Activated CD4-positive, alpha-beta T cell treated with anti-CD3 and anti-CD28 coated beads, Interleukin-2, amount 10 ng/mL, durations not matched to agents 24 days and 14 days (primary cell): ENCODE measurements around the gene CASP5. TPM values are rescaled to one million over a fixed set of nuclear protein-coding genes. Genes with fewer than 3 reads are reported as not detected.
A peak's percentile ranks its signal among the peaks of the same experiment; 100 is the strongest.
"Not testable (repeated sequence)": the region's sequence is repeated elsewhere in the genome, so short reads cannot be mapped to it uniquely, and the experiment has no call there.

ENCODE experiments used
- DNase-seq: peaks from one replicate; pipeline ENCODE4 v3.0.0; 2022
- H3K27ac Mint-ChIP-seq: one replicate; pipeline ENCODE4 v1.8.0; 2022; ENCODE audit warnings: mild to moderate bottlenecking, mixed read lengths
- H3K27me3 Mint-ChIP-seq: one replicate; pipeline ENCODE4 v1.8.0; 2022; ENCODE audit warnings: mixed read lengths
- H3K36me3 Mint-ChIP-seq: one replicate; pipeline ENCODE4 v1.8.0; 2022; ENCODE audit warnings: low read depth, mild to moderate bottlenecking, mixed read lengths
- H3K4me1 Mint-ChIP-seq: one replicate; pipeline ENCODE4 v1.8.0; 2021; ENCODE audit warnings: mixed read lengths
- H3K4me3 Mint-ChIP-seq: one replicate; pipeline ENCODE4 v1.8.0; 2022; ENCODE audit warnings: mild to moderate bottlenecking, moderate library complexity, mixed read lengths
- H3K9me3 Mint-ChIP-seq: one replicate; pipeline ENCODE4 v1.8.0; 2021; ENCODE audit warnings: mixed read lengths
- intact Hi-C: fragments of 100-400 bp; cut with micrococcal nuclease; formaldehyde crosslinking; loops from one replicate; pipeline ENCODE4 v1.15.1; 2023
- total RNA-seq: library from RNA; stranded (reverse); gene quantifications from 2 replicates; pipeline ENCODE4 v1.2.3, GENCODE V29; 2022

CASP5 gene
- total RNA-seq, 1 donor from 2014 or later: not detected

DNA sequence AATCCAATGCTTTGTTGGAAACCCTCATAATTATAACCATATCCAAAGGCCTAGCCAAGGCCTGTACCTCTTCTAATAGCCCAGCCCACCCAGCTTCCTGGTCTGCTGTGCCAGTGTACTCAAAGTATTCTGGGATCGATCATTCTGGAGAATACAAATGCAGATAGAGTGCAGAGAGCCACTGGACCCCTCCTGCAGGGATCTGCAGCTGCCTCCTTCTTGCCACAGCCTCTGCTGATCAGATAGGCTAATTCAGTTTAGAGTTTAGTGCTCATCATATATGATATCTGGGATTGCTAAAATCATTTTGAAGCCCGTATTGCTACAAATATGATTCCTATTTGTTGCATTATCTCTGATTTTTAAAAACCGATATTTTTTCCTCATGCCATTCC is 17.5 kb downstream of the CASP5 start:
- H3K4me1 Mint-ChIP-seq: peaks cover 4% of the 10 kb centered on the region
- intact Hi-C loops: no loop called here
- DNase-seq: no peak
- H3K9me3 Mint-ChIP-seq: no peaks in the 10 kb centered on the region
- no peak overlapping the region for H3K4me3 Mint-ChIP-seq
- no peaks in the 10 kb centered on the region for H3K36me3 Mint-ChIP-seq
- peaks cover 2% of the 10 kb centered on the region for H3K27me3 Mint-ChIP-seq
- no peak overlapping the region for H3K27ac Mint-ChIP-seq

- Mint-ChIP-seq H3K4me3 (no peak overlapping the region), H3K4me1 (peaks cover 4% of the 10 kb centered on the region), H3K27me3 (peaks cover 4% of the 10 kb centered on the region), H3K27ac (no peak overlapping the region), H3K36me3 (no peaks in the 10 kb centered on the region), H3K9me3 (no peaks in the 10 kb centered on the region)
- intact Hi-C loops: no loop called here
- no peak for DNase-seq
Measured at GRCh38 chr11:105004021-105004420, 18.9 kb downstream of the CASP5 start.

GRCh38 chr11:105003151-105003550 is 19.8 kb downstream of the CASP5 start:
- Mint-ChIP-seq H3K36me3 (no peaks in the 10 kb centered on the region), H3K9me3 (no peaks in the 10 kb centered on the region), H3K4me3 (no peak overlapping the region), H3K27ac (no peak overlapping the region), H3K4me1 (peaks cover 4% of the 10 kb centered on the region), H3K27me3 (peaks cover 4% of the 10 kb centered on the region)
- intact Hi-C loops: no loop called here
- no peak for DNase-seq

GRCh38 chr11:105000797-105001196 is 22.2 kb downstream of the CASP5 start:
- H3K27ac Mint-ChIP-seq: no peak overlapping the region
- intact Hi-C loops: loop anchor here (2.0 kb wide), 1 partner anchor 392 kb away; no protein-coding TSS in a partner anchor
- DNase-seq: peak; percentile 86
- H3K4me1 Mint-ChIP-seq: peaks cover 4% of the 10 kb centered on the region
- H3K9me3 Mint-ChIP-seq: no peaks in the 10 kb centered on the region
- no peaks in the 10 kb centered on the region for H3K36me3 Mint-ChIP-seq
- peaks cover 4% of the 10 kb centered on the region for H3K27me3 Mint-ChIP-seq
- no peak overlapping the region for H3K4me3 Mint-ChIP-seq

DNA sequence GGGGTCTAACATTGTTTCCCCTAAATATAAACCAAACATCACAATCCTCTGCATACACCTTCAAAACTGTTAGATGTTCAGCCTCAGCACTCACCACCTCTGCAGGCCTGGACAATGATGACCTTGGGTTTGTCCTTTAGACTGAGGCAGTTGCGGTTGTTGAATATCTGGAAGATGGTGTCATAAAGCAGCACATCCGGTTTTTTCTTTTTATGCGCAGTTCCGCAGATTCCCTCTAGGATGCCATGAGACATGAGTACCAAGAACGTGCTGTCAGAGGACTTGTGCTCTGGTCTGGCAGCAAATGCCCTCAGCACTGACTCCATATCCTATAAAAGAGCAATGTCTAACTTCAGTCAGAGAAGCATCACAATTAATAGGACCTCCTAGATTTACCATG is 22.8 kb downstream of the CASP5 start:
- no peak overlapping the region for H3K27ac Mint-ChIP-seq
- H3K4me3 Mint-ChIP-seq: no peak overlapping the region
- no peaks in the 10 kb centered on the region for H3K9me3 Mint-ChIP-seq
- peaks cover 4% of the 10 kb centered on the region for H3K4me1 Mint-ChIP-seq
- DNase-seq: peak; percentile 57
- no peaks in the 10 kb centered on the region for H3K36me3 Mint-ChIP-seq
- H3K27me3 Mint-ChIP-seq: peaks cover 4% of the 10 kb centered on the region
- intact Hi-C loops: loop anchor here (2.0 kb wide), 1 partner anchor 391 kb away; no protein-coding TSS in a partner anchor

DNA sequence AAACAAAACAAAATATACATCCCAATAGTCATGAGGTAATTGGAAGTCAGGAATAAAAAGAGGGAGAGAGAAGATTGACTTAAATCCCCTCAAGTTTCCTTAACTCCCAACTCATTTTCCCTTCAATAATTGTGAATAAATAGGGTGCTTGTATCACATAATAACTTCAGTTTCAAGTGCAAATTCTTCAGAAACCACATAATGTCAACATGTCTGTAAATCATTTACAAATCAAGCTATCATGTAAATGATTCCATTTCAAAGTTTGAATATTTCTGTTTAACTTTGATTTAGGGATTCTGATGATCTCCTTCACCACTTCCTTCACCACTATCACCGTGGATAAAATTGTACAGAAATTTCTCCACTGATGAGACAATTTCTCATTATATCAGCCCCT is 23.2 kb downstream of the CASP5 start:
- DNase-seq: no peak
- H3K4me3 Mint-ChIP-seq: no peak overlapping the region
- intact Hi-C loops: loop anchor here (2.0 kb wide), 1 partner anchor 391 kb away; no protein-coding TSS in a partner anchor
- no peak overlapping the region for H3K27ac Mint-ChIP-seq
- H3K4me1 Mint-ChIP-seq: peaks cover 4% of the 10 kb centered on the region
- peaks cover 1% of the 10 kb centered on the region for H3K9me3 Mint-ChIP-seq
- no peaks in the 10 kb centered on the region for H3K36me3 Mint-ChIP-seq
- H3K27me3 Mint-ChIP-seq: peaks cover 4% of the 10 kb centered on the region

- Mint-ChIP-seq H3K4me1 (peaks cover 4% of the 10 kb centered on the region), H3K27ac (no peak overlapping the region), H3K27me3 (peaks cover 7% of the 10 kb centered on the region)
Measured at GRCh38 chr11:104997288-104997687, 25.7 kb downstream of the CASP5 start.

GRCh38 chr11:104995001-104995408 is 28.0 kb downstream of the CASP5 start:
- Mint-ChIP-seq H3K27ac (no peak overlapping the region), H3K36me3 (no peaks in the 10 kb centered on the region), H3K4me3 (no peak overlapping the region), H3K4me1 (no peaks in the 10 kb centered on the region), H3K27me3 (peaks cover 11% of the 10 kb centered on the region), H3K9me3 (peaks cover 6% of the 10 kb centered on the region)
- no peak for DNase-seq
- intact Hi-C loops: no loop called here

More at GRCh38 chr11:104997288-104997687, 25.7 kb downstream of the CASP5 start:
- Mint-ChIP-seq H3K9me3 (peaks cover 6% of the 10 kb centered on the region), H3K36me3 (no peaks in the 10 kb centered on the region), H3K4me3 (no peak overlapping the region)
- no peak for DNase-seq
- intact Hi-C loops: no loop called here

DNA sequence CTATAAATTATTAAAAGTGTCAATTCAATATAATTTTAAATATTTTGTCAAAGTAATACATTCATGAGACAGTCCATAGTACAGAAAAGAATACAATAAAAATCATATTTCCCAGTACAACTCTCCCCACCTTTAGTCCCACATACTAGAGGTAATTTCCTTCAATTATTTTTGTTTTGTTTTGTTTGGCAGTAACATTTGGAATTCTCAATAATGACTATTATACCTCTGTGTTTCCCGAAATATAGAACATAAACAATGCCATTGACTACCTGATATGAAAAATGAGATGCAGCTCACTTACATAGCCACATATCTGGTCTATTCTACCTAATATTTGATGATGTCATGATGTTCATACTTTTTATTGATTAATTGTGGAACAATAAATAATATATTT is 30.2 kb downstream of the CASP5 start:
- no peaks in the 10 kb centered on the region for H3K36me3 Mint-ChIP-seq
- H3K4me1 Mint-ChIP-seq: no peaks in the 10 kb centered on the region
- no peak for DNase-seq
- H3K9me3 Mint-ChIP-seq: peaks cover 13% of the 10 kb centered on the region
- H3K27me3 Mint-ChIP-seq: peaks cover 20% of the 10 kb centered on the region
- no peak overlapping the region for H3K4me3 Mint-ChIP-seq
- H3K27ac Mint-ChIP-seq: no peak overlapping the region
- intact Hi-C loops: no loop called here

GRCh38 chr11:104991994-104992393 is 31.0 kb downstream of the CASP5 start:
- DNase-seq: no peak
- intact Hi-C loops: no loop called here
- H3K36me3 Mint-ChIP-seq: no peaks in the 10 kb centered on the region
- H3K27ac Mint-ChIP-seq: no peak overlapping the region
- no peaks in the 10 kb centered on the region for H3K4me1 Mint-ChIP-seq
- peaks cover 24% of the 10 kb centered on the region for H3K27me3 Mint-ChIP-seq
- H3K9me3 Mint-ChIP-seq: peaks cover 19% of the 10 kb centered on the region
- no peak overlapping the region for H3K4me3 Mint-ChIP-seq

- H3K4me1 Mint-ChIP-seq: no peaks in the 10 kb centered on the region
- intact Hi-C loops: no loop called here
- peaks cover 14% of the 10 kb centered on the region for H3K27me3 Mint-ChIP-seq
- no peak overlapping the region for H3K4me3 Mint-ChIP-seq
- H3K36me3 Mint-ChIP-seq: no peaks in the 10 kb centered on the region
- no peak overlapping the region for H3K27ac Mint-ChIP-seq
- peaks cover 12% of the 10 kb centered on the region for H3K9me3 Mint-ChIP-seq
- no peak for DNase-seq
Measured at GRCh38 chr11:104984808-104985207, 38.2 kb downstream of the CASP5 start.

DNA sequence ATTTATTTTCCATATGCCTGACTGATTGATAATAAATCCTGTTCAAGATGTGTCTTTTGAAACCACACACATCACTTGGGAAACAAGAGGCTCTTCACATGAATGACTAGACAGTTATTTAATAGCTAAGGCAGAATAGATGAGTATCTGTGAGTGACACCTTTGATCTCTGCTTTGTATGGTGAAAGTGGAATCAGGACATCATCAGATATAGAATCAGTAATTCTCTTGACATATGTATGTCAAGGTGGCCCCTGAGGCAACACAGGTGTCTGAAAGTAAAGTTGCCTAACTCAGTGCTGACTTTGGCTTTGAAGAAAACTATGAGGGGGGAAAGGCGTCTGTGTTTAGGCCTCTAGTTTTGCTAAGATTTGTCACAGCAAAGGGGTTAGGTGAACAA is 43.1 kb downstream of the CASP5 start:
- no peaks in the 10 kb centered on the region for H3K4me1 Mint-ChIP-seq
- H3K27ac Mint-ChIP-seq: no peak overlapping the region
- H3K27me3 Mint-ChIP-seq: peaks cover 2% of the 10 kb centered on the region
- intact Hi-C loops: no loop called here
- H3K4me3 Mint-ChIP-seq: no peak overlapping the region
- DNase-seq: no peak
- H3K9me3 Mint-ChIP-seq: no peaks in the 10 kb centered on the region
- no peaks in the 10 kb centered on the region for H3K36me3 Mint-ChIP-seq

- DNase-seq: no peak
- no peaks in the 10 kb centered on the region for H3K36me3 Mint-ChIP-seq
- intact Hi-C loops: no loop called here
- H3K27ac Mint-ChIP-seq: no peak overlapping the region
- peaks cover 5% of the 10 kb centered on the region for H3K9me3 Mint-ChIP-seq
- no peak overlapping the region for H3K4me3 Mint-ChIP-seq
- H3K27me3 Mint-ChIP-seq: no peaks in the 10 kb centered on the region
- H3K4me1 Mint-ChIP-seq: peaks cover 5% of the 10 kb centered on the region
Measured at GRCh38 chr11:104973616-104974015, 49.4 kb downstream of the CASP5 start.

DNA sequence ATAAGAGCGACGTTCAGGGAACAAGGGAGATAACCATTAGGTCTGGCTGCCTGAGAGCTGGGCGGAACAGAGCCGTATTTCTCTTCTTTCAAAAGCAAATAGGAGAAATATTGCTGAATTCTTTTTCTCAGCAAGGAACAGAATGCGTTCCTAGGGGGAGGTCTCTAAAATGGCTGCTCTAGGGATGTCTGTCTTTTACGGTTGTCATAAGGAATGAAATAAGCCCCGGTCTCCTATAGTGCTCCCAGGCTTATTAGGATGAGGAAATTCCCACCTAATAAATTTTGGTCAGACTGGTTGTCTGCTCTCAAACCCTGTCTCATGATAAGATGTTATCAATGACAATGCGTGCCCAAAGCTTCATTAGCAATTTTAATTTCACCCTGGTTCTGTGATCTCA is 50.0 kb downstream of the CASP5 start:
- H3K4me1 Mint-ChIP-seq: peaks cover 11% of the 10 kb centered on the region
- H3K9me3 Mint-ChIP-seq, DNase-seq, H3K27me3 Mint-ChIP-seq, H3K27ac Mint-ChIP-seq, H3K4me3 Mint-ChIP-seq, H3K36me3 Mint-ChIP-seq, intact Hi-C loops: not testable (repeated sequence)

DNA sequence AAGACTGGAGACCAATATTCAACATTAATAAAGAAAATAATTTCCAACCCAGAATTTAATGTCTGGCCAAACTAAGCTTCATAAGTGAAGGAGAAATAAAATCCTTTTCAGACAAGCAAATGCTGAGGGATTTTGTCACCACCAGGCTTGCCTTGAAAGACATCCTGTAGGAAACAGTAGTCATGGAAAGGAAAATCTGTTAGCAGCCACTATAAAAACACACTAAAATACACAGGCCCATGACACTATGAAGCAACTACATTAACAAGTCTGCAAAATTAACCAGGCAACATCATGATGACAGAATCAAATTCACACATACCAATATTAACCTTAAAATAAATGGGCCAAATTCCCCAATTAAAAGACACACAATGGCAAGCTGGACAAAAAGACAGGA is 52.2 kb downstream of the CASP5 start:
- intact Hi-C loops: no loop called here
- no peak for DNase-seq
- H3K27me3 Mint-ChIP-seq: no peaks in the 10 kb centered on the region
- no peak overlapping the region for H3K4me3 Mint-ChIP-seq
- peaks cover 6% of the 10 kb centered on the region for H3K36me3 Mint-ChIP-seq
- peaks cover 28% of the 10 kb centered on the region for H3K4me1 Mint-ChIP-seq
- peaks cover 5% of the 10 kb centered on the region for H3K9me3 Mint-ChIP-seq
- H3K27ac Mint-ChIP-seq: no peak overlapping the region
